Liver (tissue), 9 donors: ENCODE results near the gene EDN3. TPM values are rescaled to one million over a fixed set of nuclear protein-coding genes. Genes with fewer than 3 reads are reported as not detected.

Experiments
- DNase-seq: peaks from one replicate; pipeline ENCODE4 v3.0.0-alpha.2; 2017; ENCODE audit warnings: low spot score
- H3K27ac ChIP-seq, 2 donors: one replicate each; pipeline ENCODE4 v1.7.0; 2013; ENCODE audit warnings: inconsistent platforms in 2 of 2, low read length in 2 of 2, control low read depth in 1 of 2, low read depth in 1 of 2, mild to moderate bottlenecking in 1 of 2
- H3K27me3 ChIP-seq, 4 donors: one replicate each; pipeline versions ENCODE4 v1.6.1 to v1.7.0; 2013; ENCODE audit warnings: low read length in 3 of 4, inconsistent platforms in 1 of 4, mild to moderate bottlenecking in 1 of 4, moderate library complexity in 1 of 4; ENCODE audit not compliant: control insufficient read depth in 4 of 4, insufficient read depth in 4 of 4
- H3K36me3 ChIP-seq, 4 donors: one replicate each; pipeline versions ENCODE4 v1.6.1 to v1.7.0; 2013; ENCODE audit warnings: low read length in 3 of 4, mild to moderate bottlenecking in 3 of 4, low read depth in 1 of 4, moderate library complexity in 1 of 4; ENCODE audit not compliant: control insufficient read depth in 4 of 4, insufficient read depth in 3 of 4
- H3K4me1 ChIP-seq, 4 donors: one replicate each; pipeline versions ENCODE4 v1.6.1 to v1.7.0; 2013; ENCODE audit warnings: low read length in 3 of 4, mild to moderate bottlenecking in 3 of 4, moderate library complexity in 1 of 4; ENCODE audit not compliant: control insufficient read depth in 4 of 4, insufficient read depth in 4 of 4
- H3K4me3 ChIP-seq, 3 donors: one replicate each; pipeline versions ENCODE4 v1.6.1 to v1.7.0; 2013; ENCODE audit warnings: low read length in 3 of 3, control low read depth in 1 of 3, low read depth in 1 of 3, mild to moderate bottlenecking in 1 of 3
- H3K9ac ChIP-seq, 2 donors: one replicate each; pipeline ENCODE4 v1.7.0; 2013; ENCODE audit warnings: low read length in 2 of 2, mild to moderate bottlenecking in 2 of 2, moderate library complexity in 2 of 2, control low read depth in 1 of 2, low read depth in 1 of 2
- H3K9me3 ChIP-seq, 4 donors: one replicate each; pipeline versions ENCODE4 v1.6.1 to v1.7.0; 2013; ENCODE audit warnings: low read length in 3 of 4; ENCODE audit not compliant: control insufficient read depth in 4 of 4
- ATF3 ChIP-seq: IDR thresholded peaks from 2 replicates; pipeline ENCODE4 v1.6.1; 2016; ENCODE audit warnings: antibody characterized with exemption
- CTCF ChIP-seq: fragments of 150-350 bp; IDR thresholded peaks from 2 replicates; pipeline ENCODE4 v1.5.1; 2017; ENCODE audit warnings: improper control_type of control experiment, low read depth, low read length; ENCODE audit not compliant: missing input control
- EGR1 ChIP-seq, 2 donors: IDR thresholded peaks; 2 replicates each; pipeline ENCODE4 v1.6.1; 2016 to 2018; ENCODE audit warnings: antibody characterized with exemption in 2 of 2, low read depth in 2 of 2
- FOXA1 ChIP-seq: IDR thresholded peaks from 2 replicates; pipeline ENCODE4 v1.6.1; 2016; ENCODE audit warnings: antibody characterized with exemption
- FOXA2 ChIP-seq: IDR thresholded peaks from 2 replicates; pipeline ENCODE4 v1.6.1; 2016; ENCODE audit warnings: antibody characterized with exemption
- HNF4A ChIP-seq, 2 donors: conservative IDR thresholded peaks; 2 replicates each; pipeline ENCODE4 v1.6.1; 2016; ENCODE audit warnings: antibody characterized with exemption in 2 of 2, mild to moderate bottlenecking in 2 of 2
- HNF4G ChIP-seq: IDR thresholded peaks from 2 replicates; pipeline ENCODE4 v1.6.1; 2016; ENCODE audit warnings: antibody characterized with exemption
- JUND ChIP-seq, 2 donors: IDR thresholded peaks; 2 replicates each; pipeline ENCODE4 v1.6.1; 2016; ENCODE audit warnings: antibody characterized with exemption in 2 of 2
- NR2F2 ChIP-seq: IDR thresholded peaks from 2 replicates; pipeline ENCODE4 v1.6.1; 2016; ENCODE audit warnings: antibody characterized with exemption
- RXRA ChIP-seq, 2 donors: IDR thresholded peaks; 2 replicates each; pipeline ENCODE4 v1.6.1; 2017 to 2018; ENCODE audit warnings: antibody characterized with exemption in 2 of 2, mild to moderate bottlenecking in 1 of 2
- SP1 ChIP-seq: IDR thresholded peaks from 2 replicates; pipeline ENCODE4 v1.6.1; 2018; ENCODE audit warnings: antibody characterized with exemption, mild to moderate bottlenecking
- TAF1 ChIP-seq: conservative IDR thresholded peaks from 2 replicates; pipeline ENCODE4 v1.6.1; 2016; ENCODE audit warnings: antibody characterized with exemption, mild to moderate bottlenecking
- YY1 ChIP-seq: IDR thresholded peaks from 2 replicates; pipeline ENCODE4 v1.6.1; 2016; ENCODE audit warnings: antibody characterized with exemption, mild to moderate bottlenecking
- ZBTB33 ChIP-seq: IDR thresholded peaks from 2 replicates; pipeline ENCODE4 v1.6.1; 2016; ENCODE audit warnings: antibody characterized with exemption
- WGBS: extraction: QIAGEN DNeasy Blood & Tissue Kit; methylation state at CpG from one replicate; pipeline ENCODE4 v1.1.7; 2013; 5-methylcytosine and 5-hydroxymethylcytosine counted together
- polyA plus RNA-seq, 2 donors: library from polyadenylated mRNA; stranded (reverse) in 1 of 2; unstranded in 1 of 2; fragments of 200-250 nt in 1 of 2; fragments of >200 nt in 1 of 2; fragmentation: Nextera tagmentation in 1 of 2; extraction: Ambion mirVana in 1 of 2; gene quantifications; one replicate each; pipeline versions ENCODE4 v1.2.1 to v1.2.3, GENCODE V29; 2013 to 2015
- total RNA-seq, 2 donors: library from RNA; depleted of rRNA; stranded (reverse); fragments of >200 nt; gene quantifications; one replicate each; pipeline ENCODE4 v1.2.3, GENCODE V29; 2014
- donor health status: healthy.
- donor health status: healthy.
- donor health status: healthy.
- donor health status: healthy.
- donor health status: healthy.

EDN3 gene
- total and polyA plus RNA-seq, 4 donors: 0.09 TPM; not detected in 3

GRCh38 chr20:59276938-59277337 lies 23.5 kb upstream of the EDN3 start:
- 58% methylated on average over 5 of the region's 5 CpGs for WGBS
- TF ChIP-seq HNF4A (conservative IDR thresholded peaks at IDR 0.05): no peak
- no peak for TF ChIP-seq EGR1 (IDR thresholded peaks at IDR 0.05; ENCODE audit: low read depth in 2 of 2)
- TF ChIP-seq ZBTB33: no peak
- no peak for TF ChIP-seq SP1
- no peaks in the 10 kb centered on the region for H3K4me1 ChIP-seq
- H3K27me3 ChIP-seq: peaks cover 0 to 4% (median 0%) of the 10 kb centered on the region in 4 donors
- DNase-seq: no peak
- no peak overlapping the region for H3K9ac ChIP-seq
- no peaks in the 10 kb centered on the region for H3K36me3 ChIP-seq
- no peak overlapping the region for H3K4me3 ChIP-seq
- no peak overlapping the region for H3K27ac ChIP-seq
- no peaks in the 10 kb centered on the region for H3K9me3 ChIP-seq

GRCh38 chr20:59284470-59284869 lies 15.9 kb upstream of the EDN3 start:
- Histone ChIP-seq H3K36me3 (no peaks in the 10 kb centered on the region), H3K4me3 (no peak overlapping the region), H3K27ac (no peak overlapping the region), H3K4me1 (no peaks in the 10 kb centered on the region), H3K27me3 (peaks cover 0 to 2% (median 0%) of the 10 kb centered on the region in 4 donors), H3K9me3 (no peaks in the 10 kb centered on the region), H3K9ac (no peak overlapping the region)
- DNase-seq: no peak
- TF ChIP-seq FOXA1 (no peak), SP1 (no peak), RXRA (IDR thresholded peaks at IDR 0.05) (no peak)
- WGBS: 81% methylated on average over 5 of the region's 5 CpGs

- TF ChIP-seq NR2F2 (no peak), FOXA2 (no peak)
- Histone ChIP-seq H3K27ac (no peak overlapping the region), H3K9ac (no peak overlapping the region), H3K36me3 (no peaks in the 10 kb centered on the region), H3K4me3 (no peak overlapping the region), H3K27me3 (peaks cover 0 to 15% (median 2%) of the 10 kb centered on the region in 4 donors), H3K4me1 (no peaks in the 10 kb centered on the region), H3K9me3 (no peaks in the 10 kb centered on the region)
- DNase-seq: no peak
- 71% methylated on average over 5 of the region's 5 CpGs for WGBS
These were observed 10.4 kb upstream of the EDN3 start for GRCh38 chr20:59289994-59290393.

- WGBS: 79% methylated on average over 19 of the region's 19 CpGs
These were observed 8.5 kb upstream of the EDN3 start for GRCh38 chr20:59291740-59292383.

More at GRCh38 chr20:59291740-59292383, 8.5 kb upstream of the EDN3 start:
- no peak for DNase-seq
- H3K9me3 ChIP-seq: no peaks in the 10 kb centered on the region
- H3K9ac ChIP-seq: no peak overlapping the region
- TF ChIP-seq YY1: no peak
- TF ChIP-seq ATF3: no peak
- no peak for TF ChIP-seq JUND (IDR thresholded peaks at IDR 0.05)
- no peak for TF ChIP-seq NR2F2
- TF ChIP-seq CTCF: no peak
- no peak for TF ChIP-seq FOXA2
- no peak for TF ChIP-seq EGR1 (IDR thresholded peaks at IDR 0.05; ENCODE audit: low read depth in 2 of 2)
- no peak for TF ChIP-seq TAF1
- no peak for TF ChIP-seq HNF4A (conservative IDR thresholded peaks at IDR 0.05)
- no peak for TF ChIP-seq HNF4G
- TF ChIP-seq SP1: no peak
- H3K27ac ChIP-seq: no peak overlapping the region
- peaks cover 0 to 15% (median 2%) of the 10 kb centered on the region in 4 donors for H3K27me3 ChIP-seq
- H3K36me3 ChIP-seq: no peaks in the 10 kb centered on the region
- no peaks in the 10 kb centered on the region for H3K4me1 ChIP-seq
- no peak overlapping the region for H3K4me3 ChIP-seq
